ENCODE results near the gene CFAP410. TPM values are rescaled to one million over a fixed set of nuclear protein-coding genes. Genes with fewer than 3 reads are reported as not detected.
A peak's percentile ranks its signal among the peaks of the same experiment; 100 is the strongest.

Gene CFAP410
- total RNA-seq, 1 experiment from 2014 or later: 19.3 TPM

DNA sequence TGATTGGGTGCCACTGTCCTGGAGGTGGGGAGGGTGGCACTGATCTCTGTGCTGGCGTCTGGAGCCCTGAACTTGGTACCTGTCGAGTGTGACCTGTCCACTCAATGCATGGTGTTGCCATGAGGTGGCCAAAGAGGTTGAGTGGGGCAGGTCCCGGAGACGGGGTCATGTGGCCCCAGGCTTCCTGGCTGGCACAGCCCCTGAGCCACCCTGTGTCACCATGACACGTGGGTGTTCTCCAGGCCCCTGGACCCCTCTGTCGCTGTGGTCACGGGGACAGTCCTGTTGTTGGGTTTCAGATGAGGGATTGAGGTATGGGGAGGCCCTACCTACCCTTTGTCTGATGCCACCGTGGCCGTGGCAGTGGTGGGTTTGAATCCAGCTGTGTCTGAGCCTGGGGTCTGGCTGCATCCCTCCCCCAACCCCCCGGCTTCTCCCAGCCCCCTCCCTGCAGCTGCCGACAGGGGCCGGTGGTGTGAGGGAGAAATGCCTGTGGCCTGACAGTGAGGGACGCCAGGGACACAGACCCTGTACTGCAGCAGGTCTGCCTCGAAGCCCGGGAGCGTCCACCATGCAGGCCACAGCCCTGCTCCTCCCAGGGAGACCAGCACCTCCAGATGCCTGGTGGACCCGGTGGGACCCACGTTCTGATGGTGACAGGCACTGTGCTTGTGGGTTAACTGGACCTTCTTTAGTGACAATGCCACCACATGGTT lies 26.2 kb upstream of the CFAP410 start:
- no peaks in the 10 kb centered on the region for H3K36me3 Mint-ChIP-seq
- no peak overlapping the region for H3K4me3 Mint-ChIP-seq
- no peak for DNase-seq (ENCODE audit: low spot score)
- no peak for ATAC-seq
- CTCF ChIA-PET: no interaction called here
- peaks cover 8% of the 10 kb centered on the region; the same call in 1 of the 2 replicates for H3K4me1 Mint-ChIP-seq
- H3K27ac Mint-ChIP-seq: no peak overlapping the region
- H3K27me3 Mint-ChIP-seq (ENCODE audit: low read depth): peaks cover 21% of the 10 kb centered on the region
- POLR2A ChIA-PET: no interaction called here
- peaks cover 7% of the 10 kb centered on the region; the same call in 1 of the 2 replicates for H3K9me3 Mint-ChIP-seq
- TF ChIP-seq, protein P1, sequence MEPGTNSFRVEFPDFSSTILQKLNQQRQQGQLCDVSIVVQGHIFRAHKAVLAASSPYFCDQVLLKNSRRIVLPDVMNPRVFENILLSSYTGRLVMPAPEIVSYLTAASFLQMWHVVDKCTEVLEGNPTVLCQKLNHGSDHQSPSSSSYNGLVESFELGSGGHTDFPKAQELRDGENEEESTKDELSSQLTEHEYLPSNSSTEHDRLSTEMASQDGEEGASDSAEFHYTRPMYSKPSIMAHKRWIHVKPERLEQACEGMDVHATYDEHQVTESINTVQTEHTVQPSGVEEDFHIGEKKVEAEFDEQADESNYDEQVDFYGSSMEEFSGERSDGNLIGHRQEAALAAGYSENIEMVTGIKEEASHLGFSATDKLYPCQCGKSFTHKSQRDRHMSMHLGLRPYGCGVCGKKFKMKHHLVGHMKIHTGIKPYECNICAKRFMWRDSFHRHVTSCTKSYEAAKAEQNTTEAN (CRISPR knock-in tag; IDR thresholded peaks at IDR 0.05): no peak
- TF ChIP-seq, protein P2, sequence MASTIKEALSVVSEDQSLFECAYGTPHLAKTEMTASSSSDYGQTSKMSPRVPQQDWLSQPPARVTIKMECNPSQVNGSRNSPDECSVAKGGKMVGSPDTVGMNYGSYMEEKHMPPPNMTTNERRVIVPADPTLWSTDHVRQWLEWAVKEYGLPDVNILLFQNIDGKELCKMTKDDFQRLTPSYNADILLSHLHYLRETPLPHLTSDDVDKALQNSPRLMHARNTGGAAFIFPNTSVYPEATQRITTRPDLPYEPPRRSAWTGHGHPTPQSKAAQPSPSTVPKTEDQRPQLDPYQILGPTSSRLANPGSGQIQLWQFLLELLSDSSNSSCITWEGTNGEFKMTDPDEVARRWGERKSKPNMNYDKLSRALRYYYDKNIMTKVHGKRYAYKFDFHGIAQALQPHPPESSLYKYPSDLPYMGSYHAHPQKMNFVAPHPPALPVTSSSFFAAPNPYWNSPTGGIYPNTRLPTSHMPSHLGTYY (CRISPR knock-in tag; IDR thresholded peaks at IDR 0.05): no peak
- TF ChIP-seq NR2C2 (CRISPR knock-in tag; IDR thresholded peaks at IDR 0.05): no peak
- no peak for TF ChIP-seq ZNF219 (CRISPR knock-in tag; IDR thresholded peaks at IDR 0.05; ENCODE audit: borderline replicate concordance)
- no peak for TF ChIP-seq NR3C1 (CRISPR knock-in tag; conservative IDR thresholded peaks at IDR 0.05; ENCODE audit: low read depth)
- TF ChIP-seq, protein P3, sequence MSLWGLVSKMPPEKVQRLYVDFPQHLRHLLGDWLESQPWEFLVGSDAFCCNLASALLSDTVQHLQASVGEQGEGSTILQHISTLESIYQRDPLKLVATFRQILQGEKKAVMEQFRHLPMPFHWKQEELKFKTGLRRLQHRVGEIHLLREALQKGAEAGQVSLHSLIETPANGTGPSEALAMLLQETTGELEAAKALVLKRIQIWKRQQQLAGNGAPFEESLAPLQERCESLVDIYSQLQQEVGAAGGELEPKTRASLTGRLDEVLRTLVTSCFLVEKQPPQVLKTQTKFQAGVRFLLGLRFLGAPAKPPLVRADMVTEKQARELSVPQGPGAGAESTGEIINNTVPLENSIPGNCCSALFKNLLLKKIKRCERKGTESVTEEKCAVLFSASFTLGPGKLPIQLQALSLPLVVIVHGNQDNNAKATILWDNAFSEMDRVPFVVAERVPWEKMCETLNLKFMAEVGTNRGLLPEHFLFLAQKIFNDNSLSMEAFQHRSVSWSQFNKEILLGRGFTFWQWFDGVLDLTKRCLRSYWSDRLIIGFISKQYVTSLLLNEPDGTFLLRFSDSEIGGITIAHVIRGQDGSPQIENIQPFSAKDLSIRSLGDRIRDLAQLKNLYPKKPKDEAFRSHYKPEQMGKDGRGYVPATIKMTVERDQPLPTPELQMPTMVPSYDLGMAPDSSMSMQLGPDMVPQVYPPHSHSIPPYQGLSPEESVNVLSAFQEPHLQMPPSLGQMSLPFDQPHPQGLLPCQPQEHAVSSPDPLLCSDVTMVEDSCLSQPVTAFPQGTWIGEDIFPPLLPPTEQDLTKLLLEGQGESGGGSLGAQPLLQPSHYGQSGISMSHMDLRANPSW (CRISPR knock-in tag; conservative IDR thresholded peaks at IDR 0.05; ENCODE audit: low read depth): no peak
- no peak for TF ChIP-seq KAT7 (CRISPR knock-in tag; IDR thresholded peaks at IDR 0.05; ENCODE audit: borderline replicate concordance)
- TF ChIP-seq, protein P4, sequence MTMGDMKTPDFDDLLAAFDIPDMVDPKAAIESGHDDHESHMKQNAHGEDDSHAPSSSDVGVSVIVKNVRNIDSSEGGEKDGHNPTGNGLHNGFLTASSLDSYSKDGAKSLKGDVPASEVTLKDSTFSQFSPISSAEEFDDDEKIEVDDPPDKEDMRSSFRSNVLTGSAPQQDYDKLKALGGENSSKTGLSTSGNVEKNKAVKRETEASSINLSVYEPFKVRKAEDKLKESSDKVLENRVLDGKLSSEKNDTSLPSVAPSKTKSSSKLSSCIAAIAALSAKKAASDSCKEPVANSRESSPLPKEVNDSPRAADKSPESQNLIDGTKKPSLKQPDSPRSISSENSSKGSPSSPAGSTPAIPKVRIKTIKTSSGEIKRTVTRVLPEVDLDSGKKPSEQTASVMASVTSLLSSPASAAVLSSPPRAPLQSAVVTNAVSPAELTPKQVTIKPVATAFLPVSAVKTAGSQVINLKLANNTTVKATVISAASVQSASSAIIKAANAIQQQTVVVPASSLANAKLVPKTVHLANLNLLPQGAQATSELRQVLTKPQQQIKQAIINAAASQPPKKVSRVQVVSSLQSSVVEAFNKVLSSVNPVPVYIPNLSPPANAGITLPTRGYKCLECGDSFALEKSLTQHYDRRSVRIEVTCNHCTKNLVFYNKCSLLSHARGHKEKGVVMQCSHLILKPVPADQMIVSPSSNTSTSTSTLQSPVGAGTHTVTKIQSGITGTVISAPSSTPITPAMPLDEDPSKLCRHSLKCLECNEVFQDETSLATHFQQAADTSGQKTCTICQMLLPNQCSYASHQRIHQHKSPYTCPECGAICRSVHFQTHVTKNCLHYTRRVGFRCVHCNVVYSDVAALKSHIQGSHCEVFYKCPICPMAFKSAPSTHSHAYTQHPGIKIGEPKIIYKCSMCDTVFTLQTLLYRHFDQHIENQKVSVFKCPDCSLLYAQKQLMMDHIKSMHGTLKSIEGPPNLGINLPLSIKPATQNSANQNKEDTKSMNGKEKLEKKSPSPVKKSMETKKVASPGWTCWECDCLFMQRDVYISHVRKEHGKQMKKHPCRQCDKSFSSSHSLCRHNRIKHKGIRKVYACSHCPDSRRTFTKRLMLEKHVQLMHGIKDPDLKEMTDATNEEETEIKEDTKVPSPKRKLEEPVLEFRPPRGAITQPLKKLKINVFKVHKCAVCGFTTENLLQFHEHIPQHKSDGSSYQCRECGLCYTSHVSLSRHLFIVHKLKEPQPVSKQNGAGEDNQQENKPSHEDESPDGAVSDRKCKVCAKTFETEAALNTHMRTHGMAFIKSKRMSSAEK (CRISPR knock-in tag; IDR thresholded peaks at IDR 0.05; ENCODE audit: borderline replicate concordance): no peak
- TF ChIP-seq TEAD4 (CRISPR knock-in tag; IDR thresholded peaks at IDR 0.05): no peak

DNA sequence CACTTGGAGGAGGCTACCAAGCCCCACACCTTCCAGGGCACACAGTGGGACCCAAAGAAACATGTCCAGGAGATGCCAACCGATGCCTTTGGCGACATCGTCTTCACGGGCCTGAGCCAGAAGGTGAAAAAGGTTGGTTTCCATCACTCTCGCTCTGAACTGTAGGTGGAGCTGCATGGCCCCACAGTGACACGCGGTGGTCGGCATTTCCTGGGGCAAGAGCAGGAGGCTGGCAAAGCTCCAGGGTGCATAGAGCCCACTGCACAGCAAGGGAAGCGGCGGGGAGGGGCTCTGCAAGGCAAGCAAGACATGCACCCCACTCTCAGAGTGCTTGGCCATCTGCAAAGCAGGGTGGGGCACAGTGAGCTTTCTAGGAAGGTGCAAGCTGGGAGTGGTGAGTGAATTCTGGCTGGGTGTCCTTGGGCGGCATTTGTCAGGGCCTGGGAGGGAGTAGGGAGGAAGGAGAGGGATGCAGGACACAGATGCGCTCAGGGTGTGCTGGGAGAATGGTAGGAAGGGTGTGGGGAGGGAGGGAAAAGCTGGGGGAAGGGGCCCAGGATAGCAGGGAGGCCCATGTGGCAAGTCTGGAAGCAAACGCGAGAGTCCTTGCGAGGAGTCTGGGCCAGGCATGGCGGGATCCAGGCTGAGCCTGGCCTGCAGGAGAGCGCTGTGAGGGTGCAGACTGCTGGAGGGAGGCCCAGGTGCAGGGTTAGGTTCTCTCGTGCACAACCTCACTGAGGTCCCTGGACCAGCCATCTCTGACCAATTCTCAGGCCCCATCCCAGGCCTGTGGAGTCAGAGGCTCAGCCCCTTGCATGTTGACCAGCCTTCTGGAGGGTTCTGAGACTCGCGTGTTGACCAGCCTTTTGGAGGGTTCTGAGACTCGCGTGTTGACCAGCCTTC lies 25.2 kb upstream of the CFAP410 start:
- DNase-seq (ENCODE audit: low spot score) (no peak), ATAC-seq (peak; percentile 60)
- TF ChIP-seq FOXP1 (CRISPR knock-in tag; IDR thresholded peaks at IDR 0.05; ENCODE audit: borderline replicate concordance): 0 out of 2 replicates have a peak, but pooled peaks have one; percentile 34
- TF ChIP-seq, protein P5, sequence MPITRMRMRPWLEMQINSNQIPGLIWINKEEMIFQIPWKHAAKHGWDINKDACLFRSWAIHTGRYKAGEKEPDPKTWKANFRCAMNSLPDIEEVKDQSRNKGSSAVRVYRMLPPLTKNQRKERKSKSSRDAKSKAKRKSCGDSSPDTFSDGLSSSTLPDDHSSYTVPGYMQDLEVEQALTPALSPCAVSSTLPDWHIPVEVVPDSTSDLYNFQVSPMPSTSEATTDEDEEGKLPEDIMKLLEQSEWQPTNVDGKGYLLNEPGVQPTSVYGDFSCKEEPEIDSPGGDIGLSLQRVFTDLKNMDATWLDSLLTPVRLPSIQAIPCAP (CRISPR knock-in tag; IDR thresholded peaks at IDR 0.05): no peak
- peaks cover 6% of the 10 kb centered on the region; the same call in 1 of the 2 replicates for H3K4me1 Mint-ChIP-seq
- no peak overlapping the region for H3K27ac Mint-ChIP-seq
- peaks cover 15% of the 10 kb centered on the region for H3K27me3 Mint-ChIP-seq (ENCODE audit: low read depth)
- H3K4me3 Mint-ChIP-seq: no peak overlapping the region
- POLR2A ChIA-PET: no interaction called here
- peaks cover 8% of the 10 kb centered on the region for H3K9me3 Mint-ChIP-seq
- CTCF ChIA-PET: interaction anchor here (0.6 to 1.1 kb wide), 3 partner anchors 13 to 116 kb away, joined by 3 to 4 read pairs (median 4); no protein-coding TSS in a partner anchor
- no peaks in the 10 kb centered on the region for H3K36me3 Mint-ChIP-seq
